Dendritic cell treated with granulocyte-macrophage colony-stimulating factor and Interleukin-4, amounts not matched to agents 40 ng/mL and 50 ng/mL, for 4 days (primary cell): ENCODE measurements around the gene GDNF.

ENCODE experiments used
- H3K27ac Mint-ChIP-seq: one replicate; pipeline ENCODE4 v1.8.0; 2022; ENCODE audit warnings: mild to moderate bottlenecking, mixed read lengths
- H3K27me3 Mint-ChIP-seq: one replicate; pipeline ENCODE4 v1.8.0; 2022; ENCODE audit warnings: mild to moderate bottlenecking, mixed read lengths
- H3K36me3 Mint-ChIP-seq: one replicate; pipeline ENCODE4 v1.8.0; 2022; ENCODE audit warnings: low read depth, mixed read lengths
- H3K4me1 Mint-ChIP-seq: one replicate; pipeline ENCODE4 v1.8.0; 2022; ENCODE audit warnings: low read depth, mixed read lengths
- H3K4me3 Mint-ChIP-seq: one replicate; pipeline ENCODE4 v1.8.0; 2022; ENCODE audit warnings: mild to moderate bottlenecking, moderate library complexity, mixed read lengths
- H3K9me3 Mint-ChIP-seq: one replicate; pipeline ENCODE4 v1.8.0; 2022; ENCODE audit warnings: mixed read lengths
- intact Hi-C: fragments of 100-400 bp; cut with micrococcal nuclease; formaldehyde crosslinking; loops from one replicate; pipeline ENCODE4 v1.15.0; 2022

Gene GDNF

GRCh38 chr5:37816331-37816730 lies 23.5 kb downstream of the GDNF start:
- peaks cover 1% of the 10 kb centered on the region for H3K27me3 Mint-ChIP-seq
- H3K4me3 Mint-ChIP-seq = no peak overlapping the region
- no peaks in the 10 kb centered on the region for H3K9me3 Mint-ChIP-seq
- H3K4me1 Mint-ChIP-seq = no peaks in the 10 kb centered on the region
- H3K36me3 Mint-ChIP-seq = no peaks in the 10 kb centered on the region
- intact Hi-C loops = no loop called here
- H3K27ac Mint-ChIP-seq = no peak overlapping the region

GRCh38 chr5:37815913-37816312 lies 23.9 kb downstream of the GDNF start:
- intact Hi-C loops = no loop called here
- no peak overlapping the region for H3K27ac Mint-ChIP-seq
- H3K27me3 Mint-ChIP-seq = peaks cover 1% of the 10 kb centered on the region
- H3K4me3 Mint-ChIP-seq = no peak overlapping the region
- no peaks in the 10 kb centered on the region for H3K9me3 Mint-ChIP-seq
- no peaks in the 10 kb centered on the region for H3K4me1 Mint-ChIP-seq
- no peaks in the 10 kb centered on the region for H3K36me3 Mint-ChIP-seq

- Mint-ChIP-seq H3K36me3 (no peaks in the 10 kb centered on the region), H3K27me3 (peaks cover 1% of the 10 kb centered on the region), H3K27ac (no peak overlapping the region), H3K4me1 (no peaks in the 10 kb centered on the region), H3K4me3 (no peak overlapping the region), H3K9me3 (no peaks in the 10 kb centered on the region)
- intact Hi-C loops = no loop called here
Observed at GRCh38 chr5:37814699-37815098, 25.1 kb downstream of the GDNF start.

- H3K36me3 Mint-ChIP-seq = no peaks in the 10 kb centered on the region
- no peaks in the 10 kb centered on the region for H3K4me1 Mint-ChIP-seq
- H3K27ac Mint-ChIP-seq = no peak overlapping the region
- peaks cover 1% of the 10 kb centered on the region for H3K27me3 Mint-ChIP-seq
- no peaks in the 10 kb centered on the region for H3K9me3 Mint-ChIP-seq
- no peak overlapping the region for H3K4me3 Mint-ChIP-seq
- intact Hi-C loops = no loop called here
Observed at GRCh38 chr5:37812365-37812764, 27.5 kb downstream of the GDNF start.

- Mint-ChIP-seq H3K27ac (no peak overlapping the region), H3K27me3 (peaks cover 1% of the 10 kb centered on the region), H3K4me3 (no peak overlapping the region), H3K9me3 (no peaks in the 10 kb centered on the region), H3K36me3 (no peaks in the 10 kb centered on the region), H3K4me1 (no peaks in the 10 kb centered on the region)
- intact Hi-C loops = no loop called here
Observed at GRCh38 chr5:37811866-37812265, 28.0 kb downstream of the GDNF start.

- Mint-ChIP-seq H3K9me3 (no peaks in the 10 kb centered on the region), H3K36me3 (no peaks in the 10 kb centered on the region), H3K27ac (no peak overlapping the region), H3K4me1 (no peaks in the 10 kb centered on the region), H3K4me3 (no peak overlapping the region), H3K27me3 (no peaks in the 10 kb centered on the region)
- intact Hi-C loops = no loop called here
Observed at GRCh38 chr5:37810311-37810710, 29.5 kb downstream of the GDNF start.

- Mint-ChIP-seq H3K36me3 (no peaks in the 10 kb centered on the region), H3K27ac (no peak overlapping the region), H3K4me1 (no peaks in the 10 kb centered on the region), H3K9me3 (no peaks in the 10 kb centered on the region), H3K27me3 (no peaks in the 10 kb centered on the region), H3K4me3 (no peak overlapping the region)
- intact Hi-C loops = no loop called here
Observed at GRCh38 chr5:37808945-37809344, 30.9 kb downstream of the GDNF start.

GRCh38 chr5:37807621-37808301 lies 32.1 kb downstream of the GDNF start:
- H3K9me3 Mint-ChIP-seq = no peaks in the 10 kb centered on the region
- no peaks in the 10 kb centered on the region for H3K27me3 Mint-ChIP-seq
- intact Hi-C loops = no loop called here

GRCh38 chr5:37807015-37807414 lies 32.8 kb downstream of the GDNF start:
- no peak overlapping the region for H3K27ac Mint-ChIP-seq
- intact Hi-C loops = no loop called here
- H3K36me3 Mint-ChIP-seq = no peaks in the 10 kb centered on the region
- no peaks in the 10 kb centered on the region for H3K9me3 Mint-ChIP-seq
- H3K27me3 Mint-ChIP-seq = no peaks in the 10 kb centered on the region
- no peak overlapping the region for H3K4me3 Mint-ChIP-seq
- no peaks in the 10 kb centered on the region for H3K4me1 Mint-ChIP-seq

More at GRCh38 chr5:37807621-37808301, 32.1 kb downstream of the GDNF start:
- Mint-ChIP-seq H3K4me1 (no peaks in the 10 kb centered on the region), H3K36me3 (no peaks in the 10 kb centered on the region), H3K4me3 (no peak overlapping the region), H3K27ac (no peak overlapping the region)

- Mint-ChIP-seq H3K36me3 (no peaks in the 10 kb centered on the region), H3K27ac (no peak overlapping the region), H3K27me3 (no peaks in the 10 kb centered on the region), H3K4me1 (no peaks in the 10 kb centered on the region), H3K4me3 (no peak overlapping the region), H3K9me3 (no peaks in the 10 kb centered on the region)
- intact Hi-C loops = no loop called here
Observed at GRCh38 chr5:37806476-37806875, 33.4 kb downstream of the GDNF start.

- H3K27ac Mint-ChIP-seq = no peak overlapping the region
Observed at GRCh38 chr5:37806016-37806415, 33.8 kb downstream of the GDNF start.

GRCh38 chr5:37804401-37804800 lies 35.4 kb downstream of the GDNF start:
- no peaks in the 10 kb centered on the region for H3K36me3 Mint-ChIP-seq
- H3K27me3 Mint-ChIP-seq = no peaks in the 10 kb centered on the region
- H3K9me3 Mint-ChIP-seq = no peaks in the 10 kb centered on the region
- H3K4me1 Mint-ChIP-seq = no peaks in the 10 kb centered on the region
- H3K27ac Mint-ChIP-seq = no peak overlapping the region
- intact Hi-C loops = no loop called here
- no peak overlapping the region for H3K4me3 Mint-ChIP-seq

More at GRCh38 chr5:37806016-37806415, 33.8 kb downstream of the GDNF start:
- no peaks in the 10 kb centered on the region for H3K4me1 Mint-ChIP-seq
- no peaks in the 10 kb centered on the region for H3K36me3 Mint-ChIP-seq
- no peaks in the 10 kb centered on the region for H3K27me3 Mint-ChIP-seq
- H3K4me3 Mint-ChIP-seq = no peak overlapping the region
- intact Hi-C loops = no loop called here
- no peaks in the 10 kb centered on the region for H3K9me3 Mint-ChIP-seq

- intact Hi-C loops = no loop called here
- no peaks in the 10 kb centered on the region for H3K4me1 Mint-ChIP-seq
- no peaks in the 10 kb centered on the region for H3K9me3 Mint-ChIP-seq
- no peak overlapping the region for H3K27ac Mint-ChIP-seq
- H3K4me3 Mint-ChIP-seq = no peak overlapping the region
- no peaks in the 10 kb centered on the region for H3K36me3 Mint-ChIP-seq
- H3K27me3 Mint-ChIP-seq = no peaks in the 10 kb centered on the region
Observed at GRCh38 chr5:37803487-37803886, 36.4 kb downstream of the GDNF start.

GRCh38 chr5:37801521-37801920 lies 38.3 kb downstream of the GDNF start:
- Mint-ChIP-seq H3K27me3 (no peaks in the 10 kb centered on the region), H3K4me3 (no peak overlapping the region), H3K9me3 (peaks cover 6% of the 10 kb centered on the region), H3K27ac (no peak overlapping the region), H3K36me3 (no peaks in the 10 kb centered on the region), H3K4me1 (no peaks in the 10 kb centered on the region)
- intact Hi-C loops = no loop called here

GRCh38 chr5:37799865-37800421 lies 39.9 kb downstream of the GDNF start:
- no peaks in the 10 kb centered on the region for H3K36me3 Mint-ChIP-seq
- no peaks in the 10 kb centered on the region for H3K27me3 Mint-ChIP-seq
- no peak overlapping the region for H3K4me3 Mint-ChIP-seq
- intact Hi-C loops = no loop called here
- H3K9me3 Mint-ChIP-seq = peaks cover 15% of the 10 kb centered on the region
- no peak overlapping the region for H3K27ac Mint-ChIP-seq
- no peaks in the 10 kb centered on the region for H3K4me1 Mint-ChIP-seq
